Adrenal gland (tissue), 5 donors: ENCODE measurements around the gene HSD17B12.

Experiments used
- CTCF ChIP-seq, 6 experiments: fragments of 450-650 bp in 4 of 6; fragments of 200-600 bp in 2 of 6; sonication (generic) in 1 of 6; IDR thresholded peaks; 1 replicate in 5 of 6; 2 replicates in 1 of 6; pipeline versions ENCODE4 v1.5.1 to v1.8.0; 2016 to 2021; ENCODE audit warnings: antibody characterized with exemption in 6 of 6, mild to moderate bottlenecking in 2 of 6, moderate library complexity in 1 of 6
- POLR2A ChIP-seq, 2 donors: fragments of 450-650 bp; IDR thresholded peaks; one replicate each; pipeline ENCODE4 v1.6.1; 2017; ENCODE audit warnings: antibody characterized with exemption in 2 of 2, mild to moderate bottlenecking in 2 of 2, moderate library complexity in 1 of 2
- donor health status: DM: no; HTN: no; CAD: no.

DNA sequence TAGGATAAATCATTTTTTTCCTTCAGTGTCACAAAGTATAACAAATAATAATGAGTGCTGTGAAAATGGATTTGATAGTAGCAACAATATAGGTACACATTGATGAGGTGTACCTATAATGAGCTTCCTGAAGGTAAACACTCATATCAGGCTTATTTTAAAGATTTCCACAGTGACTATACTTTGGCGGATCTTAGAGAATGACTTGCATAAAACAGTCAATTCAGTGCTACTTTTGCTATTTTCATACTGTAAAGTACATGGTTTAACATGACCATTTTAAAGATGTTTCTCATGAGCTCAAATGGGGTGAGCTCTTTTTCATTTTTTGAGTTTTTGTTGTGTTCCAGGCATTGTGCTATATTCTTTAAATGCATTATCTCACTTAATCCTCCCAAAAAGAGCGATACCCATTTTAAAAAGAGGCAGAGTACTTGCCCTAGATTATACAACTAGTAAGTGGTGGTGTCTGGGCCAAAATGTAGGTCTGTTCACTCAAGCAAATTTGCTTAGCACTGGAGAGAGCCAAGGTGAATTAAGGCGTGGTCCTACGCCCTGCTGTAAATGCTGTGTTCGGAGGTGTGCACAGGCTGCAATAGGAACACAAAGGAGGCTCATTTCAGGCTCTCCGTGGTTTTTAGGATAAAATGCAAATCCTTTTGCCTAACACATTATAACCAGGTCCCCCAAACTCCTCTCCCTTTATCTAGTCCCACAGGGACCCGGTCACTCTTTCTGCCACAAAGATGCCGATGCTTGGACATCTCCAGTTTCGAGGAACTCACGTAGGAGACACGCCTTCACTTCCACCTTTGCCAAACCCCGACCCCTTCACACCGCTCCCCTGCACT is 199.5 kb downstream of the HSD17B12 start:
- TF ChIP-seq CTCF (IDR thresholded peaks at IDR 0.05) (no peak), POLR2A (IDR thresholded peaks at IDR 0.05) (no peak)
